ENCODE measurements around the gene MFSD6. TPM values are rescaled to one million over a fixed set of nuclear protein-coding genes. Genes with fewer than 3 reads are reported as not detected.

Gene MFSD6
- polyA plus RNA-seq, 1 experiment = 14.4 TPM

- H3K27me3 ChIP-seq (ENCODE audit: control insufficient read depth, insufficient read depth, low read length) = no peaks in the 10 kb centered on the region
- CTCF ChIA-PET = no interaction called here
- no peaks in the 10 kb centered on the region for H3K36me3 ChIP-seq (ENCODE audit: control insufficient read depth, insufficient read depth, low read length)
- no peak for DNase-seq (ENCODE audit: low read depth)
- POLR2A ChIA-PET = interaction anchor here (0.5 to 0.7 kb wide), 2 partner anchors 201 to 570 kb away, joined by 3 read pairs; no protein-coding TSS in a partner anchor
- no peak for TF ChIP-seq CTCF (IDR thresholded peaks at IDR 0.05; ENCODE audit: insufficient read depth, low read depth, low read length)
- no peak overlapping the region for H3K4me3 ChIP-seq (ENCODE audit: low read depth, low read length)
Measured at GRCh38 chr2:190482451-190482850, 74.3 kb downstream of the MFSD6 start.

- ChIA-PET CTCF (no interaction called here), POLR2A (no interaction called here)
- DNase-seq (ENCODE audit: low read depth) = no peak
Measured at GRCh38 chr2:190486037-190486623, 78.0 kb downstream of the MFSD6 start.

GRCh38 chr2:190488516-190489233 is 80.5 kb downstream of the MFSD6 start:
- Histone ChIP-seq H3K27me3 (ENCODE audit: control insufficient read depth, insufficient read depth, low read length) (no peaks in the 10 kb centered on the region), H3K4me3 (ENCODE audit: low read depth, low read length) (no peak overlapping the region), H3K36me3 (ENCODE audit: control insufficient read depth, insufficient read depth, low read length) (0 out of 2 replicates have a peak, but pooled peaks cover 1% of the 10 kb centered on the region)
- ChIA-PET CTCF (interaction anchor here (0.8 kb wide), 1 partner anchor 11 kb away, joined by 3 read pairs; no protein-coding TSS in a partner anchor), POLR2A (no interaction called here)
- no peak for DNase-seq (ENCODE audit: low read depth)
- no peak for TF ChIP-seq CTCF (IDR thresholded peaks at IDR 0.05; ENCODE audit: insufficient read depth, low read depth, low read length)

More at GRCh38 chr2:190486037-190486623, 78.0 kb downstream of the MFSD6 start:
- TF ChIP-seq CTCF (IDR thresholded peaks at IDR 0.05; ENCODE audit: insufficient read depth, low read depth, low read length) = no peak
- Histone ChIP-seq H3K36me3 (ENCODE audit: control insufficient read depth, insufficient read depth, low read length) (0 out of 2 replicates have a peak, but pooled peaks cover 1% of the 10 kb centered on the region), H3K27me3 (ENCODE audit: control insufficient read depth, insufficient read depth, low read length) (no peaks in the 10 kb centered on the region), H3K4me3 (ENCODE audit: low read depth, low read length) (no peak overlapping the region)

- CTCF ChIA-PET = no interaction called here
- Histone ChIP-seq H3K27me3 (ENCODE audit: control insufficient read depth, insufficient read depth, low read length) (no peaks in the 10 kb centered on the region), H3K4me3 (ENCODE audit: low read depth, low read length) (no peak overlapping the region), H3K36me3 (ENCODE audit: control insufficient read depth, insufficient read depth, low read length) (0 out of 2 replicates have a peak, but pooled peaks cover 1% of the 10 kb centered on the region)
- DNase-seq (ENCODE audit: low read depth) = no peak
- POLR2A ChIA-PET = no interaction called here
- no peak for TF ChIP-seq CTCF (IDR thresholded peaks at IDR 0.05; ENCODE audit: insufficient read depth, low read depth, low read length)
Measured at GRCh38 chr2:190489475-190489874, 81.3 kb downstream of the MFSD6 start.

- no peak for TF ChIP-seq CTCF (IDR thresholded peaks at IDR 0.05; ENCODE audit: insufficient read depth, low read depth, low read length)
- Histone ChIP-seq H3K4me3 (ENCODE audit: low read depth, low read length) (no peak overlapping the region), H3K27me3 (ENCODE audit: control insufficient read depth, insufficient read depth, low read length) (no peaks in the 10 kb centered on the region), H3K36me3 (ENCODE audit: control insufficient read depth, insufficient read depth, low read length) (0 out of 2 replicates have a peak, but pooled peaks cover 1% of the 10 kb centered on the region)
- CTCF ChIA-PET = no interaction called here
- no peak for DNase-seq (ENCODE audit: low read depth)
- POLR2A ChIA-PET = no interaction called here
Measured at GRCh38 chr2:190490502-190490901, 82.3 kb downstream of the MFSD6 start.

Measured in BJ (cell line).